Transverse colon (tissue), 4 donors: ENCODE results near the gene PCSK5. TPM values are rescaled to one million over a fixed set of nuclear protein-coding genes. Genes with fewer than 3 reads are reported as not detected.

ENCODE experiments used
- DNase-seq: peaks from one replicate; pipeline ENCODE4 v3.0.0-alpha.2; 2019
- H3K27ac ChIP-seq, 4 donors: fragments of 200-600 bp; sonication (generic); 2 replicates each; pipeline ENCODE4 v1.5.1; 2016 to 2018; ENCODE audit warnings: inconsistent platforms in 4 of 4
- H3K27me3 ChIP-seq: fragments of 200-600 bp; sonication (generic); 2 replicates; pipeline ENCODE4 v1.5.1; 2017; ENCODE audit warnings: inconsistent platforms
- H3K36me3 ChIP-seq, 4 donors: fragments of 200-600 bp; sonication (generic); 2 replicates each; pipeline ENCODE4 v1.5.1; 2017 to 2019; ENCODE audit warnings: inconsistent platforms in 4 of 4
- H3K4me1 ChIP-seq, 4 donors: fragments of 200-600 bp; sonication (generic); 2 replicates each; pipeline ENCODE4 v1.5.1; 2017 to 2020; ENCODE audit warnings: inconsistent platforms in 4 of 4
- H3K4me3 ChIP-seq, 4 donors: fragments of 200-600 bp; sonication (generic); 1 replicate in 1 of 4; 2 replicates in 3 of 4; pipeline versions ENCODE4 v1.5.1 to v1.6.1; 2017 to 2019; ENCODE audit warnings: inconsistent platforms in 4 of 4
- H3K9me3 ChIP-seq, 2 donors: fragments of 200-600 bp; sonication (generic); 2 replicates each; pipeline ENCODE4 v1.5.1; 2017 to 2019; ENCODE audit warnings: inconsistent platforms in 2 of 2
- EP300 ChIP-seq: sonication (generic); formaldehyde crosslinking; IDR thresholded peaks from one replicate; pipeline ENCODE4 v1.6.1; 2017; ENCODE audit warnings: antibody characterized with exemption, low read depth
- POLR2A ChIP-seq: fragments of 450-650 bp; IDR thresholded peaks from one replicate; pipeline ENCODE4 v1.6.1; 2016; ENCODE audit warnings: antibody characterized with exemption, mild to moderate bottlenecking, moderate library complexity
- POLR2AphosphoS5 ChIP-seq, 3 donors: sonication (generic); formaldehyde crosslinking; IDR thresholded peaks; one replicate each; pipeline ENCODE4 v1.6.1; 2016; ENCODE audit warnings: antibody characterized with exemption in 3 of 3
- WGBS, 2 donors: methylation state at CpG; one replicate each; pipeline ENCODE4 v1.1.5; 2018; ENCODE audit warnings: low coverage in 1 of 2; 5-methylcytosine and 5-hydroxymethylcytosine counted together
- in situ Hi-C, 4 donors: fragments of 200-750 bp; cut with MboI; loops; one replicate each; pipeline versions ENCODE4 v1.15.0 to v1.15.1; 2017; ENCODE audit warnings: low sequenced_read_pairs in 3 of 4, low pct_ligation_motif_present in 1 of 4, low pct_unique_long_range_greater_than_20kb in 1 of 4
- intact Hi-C: fragments of 100-400 bp; cut with DNase I; formaldehyde crosslinking; loops from one replicate; pipeline ENCODE4 v1.15.1; 2023; ENCODE audit warnings: low total_unique reads
- total RNA-seq, 4 donors: library from RNA; depleted of rRNA; stranded (reverse); fragments of >200 nt; gene quantifications; one replicate each; pipeline ENCODE4 v1.1.0, GENCODE V29; 2016
- TF ChIP-seq, protein P1 (sequence below), 5 experiments: fragments of 200-600 bp in 3 of 5; fragments of 450-650 bp in 2 of 5; sonication (generic) in 3 of 5; IDR thresholded peaks; 1 replicate in 2 of 5; 2 replicates in 3 of 5; pipeline ENCODE4 v1.5.1; 2016 to 2017; ENCODE audit warnings: antibody characterized with exemption in 5 of 5, inconsistent platforms in 3 of 5, mild to moderate bottlenecking in 2 of 5, moderate library complexity in 1 of 5

PCSK5 gene
- total RNA-seq, 4 donors from 2014 or later: 110 to 248 (median 127) TPM

DNA sequence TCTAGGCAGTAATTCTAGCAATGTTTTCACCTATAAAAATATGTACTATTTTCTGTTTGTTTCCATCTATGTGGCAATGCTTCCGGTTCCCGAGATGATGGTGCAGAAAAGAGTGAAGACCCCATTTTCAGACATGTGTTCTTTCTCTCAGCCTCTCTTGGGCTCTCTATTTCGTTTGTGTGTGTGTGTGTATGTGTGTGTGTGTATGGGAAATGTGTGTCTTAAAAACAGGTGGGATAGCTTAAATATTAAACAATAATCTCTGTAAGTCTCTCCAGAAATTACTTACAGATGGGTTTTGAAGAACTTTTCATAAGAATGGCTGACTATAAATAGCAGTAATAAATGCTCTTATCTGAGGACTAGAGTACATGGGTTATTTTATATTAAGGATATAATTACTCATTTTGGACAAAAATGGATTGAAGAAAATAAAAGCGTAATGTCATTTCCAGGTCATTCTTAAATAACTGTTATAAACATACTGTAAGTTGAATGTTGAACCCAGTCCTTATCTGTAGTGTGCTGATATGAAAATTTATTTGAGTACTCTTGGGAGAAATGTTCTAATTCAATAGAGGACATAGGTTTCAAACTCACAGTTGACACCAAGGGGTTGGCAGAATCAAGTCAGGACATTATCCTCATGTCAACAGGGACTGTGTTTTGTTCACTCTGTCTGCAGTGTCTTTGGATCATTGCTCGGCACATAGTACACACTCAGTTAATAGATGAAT is 31.1 kb downstream of the PCSK5 start:
- no peaks in the 10 kb centered on the region for H3K4me1 ChIP-seq
- H3K27ac ChIP-seq: no peak overlapping the region
- H3K27me3 ChIP-seq: no peaks in the 10 kb centered on the region
- intact Hi-C loops: no loop called here
- no peak for DNase-seq
- H3K9me3 ChIP-seq: no peaks in the 10 kb centered on the region
- no peak overlapping the region for H3K4me3 ChIP-seq
- TF ChIP-seq, protein P1, sequence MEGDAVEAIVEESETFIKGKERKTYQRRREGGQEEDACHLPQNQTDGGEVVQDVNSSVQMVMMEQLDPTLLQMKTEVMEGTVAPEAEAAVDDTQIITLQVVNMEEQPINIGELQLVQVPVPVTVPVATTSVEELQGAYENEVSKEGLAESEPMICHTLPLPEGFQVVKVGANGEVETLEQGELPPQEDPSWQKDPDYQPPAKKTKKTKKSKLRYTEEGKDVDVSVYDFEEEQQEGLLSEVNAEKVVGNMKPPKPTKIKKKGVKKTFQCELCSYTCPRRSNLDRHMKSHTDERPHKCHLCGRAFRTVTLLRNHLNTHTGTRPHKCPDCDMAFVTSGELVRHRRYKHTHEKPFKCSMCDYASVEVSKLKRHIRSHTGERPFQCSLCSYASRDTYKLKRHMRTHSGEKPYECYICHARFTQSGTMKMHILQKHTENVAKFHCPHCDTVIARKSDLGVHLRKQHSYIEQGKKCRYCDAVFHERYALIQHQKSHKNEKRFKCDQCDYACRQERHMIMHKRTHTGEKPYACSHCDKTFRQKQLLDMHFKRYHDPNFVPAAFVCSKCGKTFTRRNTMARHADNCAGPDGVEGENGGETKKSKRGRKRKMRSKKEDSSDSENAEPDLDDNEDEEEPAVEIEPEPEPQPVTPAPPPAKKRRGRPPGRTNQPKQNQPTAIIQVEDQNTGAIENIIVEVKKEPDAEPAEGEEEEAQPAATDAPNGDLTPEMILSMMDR (IDR thresholded peaks at IDR 0.05): no peak
- TF ChIP-seq POLR2A (no peak), POLR2AphosphoS5 (IDR thresholded peaks at IDR 0.05) (no peak)
- 79 to 88% methylated on average over 4 to 5 of the region's 5 CpGs for WGBS, 2 donors
- in situ Hi-C loops: loop anchor here in 1 of 4 donors (25.0 kb wide), 1 partner anchor 91 kb away; no protein-coding TSS in a partner anchor
- H3K36me3 ChIP-seq: no peaks in the 10 kb centered on the region

DNA sequence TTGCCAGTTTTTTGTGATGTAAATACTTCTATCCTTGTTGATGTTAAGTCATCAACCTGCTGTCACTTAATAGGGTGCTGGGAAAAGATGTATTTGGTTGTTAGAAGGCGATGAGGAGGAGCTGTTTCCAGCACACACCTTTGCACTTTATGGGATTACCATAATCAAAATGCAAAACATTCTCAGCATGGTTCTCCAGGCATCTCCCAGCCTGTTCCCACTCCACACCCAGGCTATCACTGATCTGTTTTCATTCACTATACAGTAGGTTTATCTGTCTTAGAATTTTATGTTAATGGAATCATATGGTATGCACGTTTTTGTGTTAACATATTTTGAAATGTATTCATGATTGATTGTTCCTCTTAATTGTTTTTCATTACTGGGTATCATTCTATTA is 35.9 kb downstream of the PCSK5 start:
- WGBS, 2 donors: 75 to 83% methylated on average over 2 of the region's 2 CpGs
- no peaks in the 10 kb centered on the region for H3K36me3 ChIP-seq
- TF ChIP-seq POLR2A (no peak), POLR2AphosphoS5 (IDR thresholded peaks at IDR 0.05) (no peak), EP300 (no peak)
- TF ChIP-seq, protein P1 (IDR thresholded peaks at IDR 0.05): no peak

DNA sequence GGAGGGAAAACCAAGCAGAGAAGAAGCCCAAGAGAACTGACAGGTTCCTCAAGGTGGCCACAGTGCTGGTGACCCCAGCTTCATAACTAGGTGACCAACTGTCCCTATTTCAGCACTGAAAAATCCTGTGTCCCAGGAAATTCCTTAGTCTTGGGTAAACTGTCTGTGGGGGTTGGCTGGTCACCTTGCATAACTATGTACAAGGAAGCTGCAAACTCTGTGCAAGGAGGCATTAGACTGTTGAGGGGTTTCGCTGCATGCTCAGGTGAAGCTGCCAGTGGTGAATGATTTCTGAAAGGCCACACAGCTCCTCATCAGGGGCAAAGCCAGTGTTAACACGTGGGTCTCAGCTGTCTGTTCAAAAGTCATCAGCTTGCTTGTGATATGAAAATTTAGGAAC is 36.9 kb downstream of the PCSK5 start:
- WGBS, 2 donors: 65 to 67% methylated on average over 1 to 2 of the region's 2 CpGs
- in situ Hi-C loops (no loop called here), intact Hi-C loops (no loop called here)
- H3K27ac ChIP-seq: no peak overlapping the region
- no peaks in the 10 kb centered on the region for H3K9me3 ChIP-seq
- H3K27me3 ChIP-seq: no peaks in the 10 kb centered on the region
- no peak for DNase-seq
- H3K4me3 ChIP-seq: no peak overlapping the region
- no peak for TF ChIP-seq POLR2AphosphoS5 (IDR thresholded peaks at IDR 0.05)
- TF ChIP-seq, protein P1 (IDR thresholded peaks at IDR 0.05): no peak
- TF ChIP-seq EP300: no peak
- TF ChIP-seq POLR2A: no peak
- H3K36me3 ChIP-seq: no peaks in the 10 kb centered on the region
- peaks cover 0 to 10% (median 2%) of the 10 kb centered on the region in 4 donors for H3K4me1 ChIP-seq

More for the DNA sequence above, 35.9 kb downstream of the PCSK5 start:
- no peaks in the 10 kb centered on the region for H3K9me3 ChIP-seq
- intact Hi-C loops: no loop called here
- no peaks in the 10 kb centered on the region for H3K27me3 ChIP-seq
- no peak overlapping the region for H3K27ac ChIP-seq
- peaks cover 0 to 10% (median 2%) of the 10 kb centered on the region in 4 donors for H3K4me1 ChIP-seq
- DNase-seq: no peak
- H3K4me3 ChIP-seq: no peak overlapping the region
- in situ Hi-C loops: no loop called here

DNA sequence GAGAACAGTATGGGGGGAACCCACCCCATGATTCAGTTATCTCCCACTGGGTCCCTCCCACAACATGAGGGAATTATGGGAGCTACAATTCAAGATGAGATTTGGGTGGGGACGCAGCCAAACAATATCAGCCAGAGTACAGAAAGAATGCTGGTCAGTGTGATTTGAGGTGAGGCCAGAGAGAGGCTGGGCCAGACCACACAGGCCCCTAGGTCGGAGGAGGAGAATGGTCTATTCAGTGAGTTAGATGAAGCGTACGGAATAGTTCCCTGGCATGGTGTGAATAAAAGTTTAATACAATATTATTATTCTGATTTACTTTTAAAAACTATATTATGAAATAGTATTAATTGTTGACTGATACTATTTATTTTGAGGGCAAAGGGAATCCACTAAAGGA is 39.7 kb downstream of the PCSK5 start:
- Histone ChIP-seq H3K36me3 (peaks cover 0 to 2% (median 0%) of the 10 kb centered on the region in 4 donors), H3K9me3 (no peaks in the 10 kb centered on the region), H3K4me3 (no peak overlapping the region), H3K27me3 (no peaks in the 10 kb centered on the region), H3K27ac (peak overlapping the region in 2 of 4 donors; percentile 25 to 32), H3K4me1 (peaks cover 0 to 10% (median 2%) of the 10 kb centered on the region in 4 donors)
- in situ Hi-C loops (no loop called here), intact Hi-C loops (no loop called here)
- DNase-seq: no peak
- 86 to 97% methylated on average over 4 of the region's 4 CpGs for WGBS, 2 donors
- TF ChIP-seq, protein P1 (IDR thresholded peaks at IDR 0.05): no peak
- TF ChIP-seq EP300: no peak
- no peak for TF ChIP-seq POLR2A
- no peak for TF ChIP-seq POLR2AphosphoS5 (IDR thresholded peaks at IDR 0.05)
